GM06990 (cell line): Measurements from ENCODE around the gene PCOLCE2.

Experiments
- DNase-seq: peaks from one replicate; pipeline ENCODE4 v3.0.0-alpha.2; 2011; ENCODE audit not compliant: insufficient read length; ENCODE audit errors: extremely low read depth
- H3K27me3 ChIP-seq: replicated peaks from 2 replicates; pipeline ENCODE4 v1.6.0; 2011; ENCODE audit warnings: low read length; ENCODE audit not compliant: control insufficient read depth, insufficient read depth
- H3K36me3 ChIP-seq: 2 replicates; pipeline ENCODE4 v1.5.1; 2011; ENCODE audit warnings: low read length; ENCODE audit not compliant: control insufficient read depth, insufficient read depth
- H3K4me3 ChIP-seq: replicated peaks from 2 replicates; pipeline ENCODE4 v1.5.1; 2011; ENCODE audit warnings: low read depth, mild to moderate bottlenecking, control low read depth, low read length
- TF ChIP-seq, protein P1 (sequence below): IDR thresholded peaks from 2 replicates; pipeline ENCODE4 v1.5.1; 2011; ENCODE audit warnings: low read length, control low read depth, mild to moderate bottlenecking, inconsistent platforms; ENCODE audit not compliant: insufficient read depth, poor library complexity, severe bottlenecking

Gene PCOLCE2, protein sequence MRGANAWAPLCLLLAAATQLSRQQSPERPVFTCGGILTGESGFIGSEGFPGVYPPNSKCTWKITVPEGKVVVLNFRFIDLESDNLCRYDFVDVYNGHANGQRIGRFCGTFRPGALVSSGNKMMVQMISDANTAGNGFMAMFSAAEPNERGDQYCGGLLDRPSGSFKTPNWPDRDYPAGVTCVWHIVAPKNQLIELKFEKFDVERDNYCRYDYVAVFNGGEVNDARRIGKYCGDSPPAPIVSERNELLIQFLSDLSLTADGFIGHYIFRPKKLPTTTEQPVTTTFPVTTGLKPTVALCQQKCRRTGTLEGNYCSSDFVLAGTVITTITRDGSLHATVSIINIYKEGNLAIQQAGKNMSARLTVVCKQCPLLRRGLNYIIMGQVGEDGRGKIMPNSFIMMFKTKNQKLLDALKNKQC

DNA sequence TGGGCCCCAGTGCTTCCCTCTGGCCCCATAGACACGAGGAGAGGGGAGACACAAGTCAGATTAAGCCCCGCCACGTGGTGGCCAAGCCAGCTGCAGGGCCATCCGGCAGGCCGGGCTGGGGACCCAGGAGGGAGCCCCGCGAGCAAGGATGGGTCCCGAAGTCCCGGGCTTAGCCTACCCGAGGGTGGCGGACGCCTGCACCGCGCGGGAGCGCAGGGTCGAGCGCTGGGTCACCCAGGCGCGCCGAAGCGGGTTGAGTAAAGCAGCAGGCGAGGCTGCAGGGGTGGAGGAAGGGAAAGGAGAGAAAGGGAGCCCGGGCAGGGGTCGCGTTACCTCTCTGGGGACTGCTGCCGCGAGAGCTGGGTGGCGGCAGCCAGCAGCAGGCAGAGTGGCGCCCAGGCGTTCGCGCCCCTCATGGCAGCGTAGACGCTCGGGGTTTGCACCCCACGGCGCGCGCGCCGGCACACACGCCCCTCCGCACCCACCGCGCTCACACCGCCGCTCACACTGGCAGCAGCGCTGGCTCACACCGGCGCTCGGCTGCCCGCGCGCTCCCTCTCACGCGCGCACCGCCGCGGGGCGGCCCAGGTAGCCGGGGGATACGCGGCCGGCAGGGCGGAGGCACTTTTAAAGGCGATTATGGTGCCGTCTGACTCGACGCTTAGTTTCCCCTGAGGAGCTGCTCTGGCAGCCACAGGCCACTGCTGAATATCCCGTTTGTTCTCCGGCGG lies at the start of gene PCOLCE2:
Gene PCOLCE2 (minus strand): TSS at position 603 of the 731 bp plus-strand sequence. CDS start 187 bp downstream, at position 416.
- DNase-seq, result peak; percentile 26
- H3K4me3 ChIP-seq, result peak within 1 kb of the TSS; percentile 55
- TF ChIP-seq, protein P1, sequence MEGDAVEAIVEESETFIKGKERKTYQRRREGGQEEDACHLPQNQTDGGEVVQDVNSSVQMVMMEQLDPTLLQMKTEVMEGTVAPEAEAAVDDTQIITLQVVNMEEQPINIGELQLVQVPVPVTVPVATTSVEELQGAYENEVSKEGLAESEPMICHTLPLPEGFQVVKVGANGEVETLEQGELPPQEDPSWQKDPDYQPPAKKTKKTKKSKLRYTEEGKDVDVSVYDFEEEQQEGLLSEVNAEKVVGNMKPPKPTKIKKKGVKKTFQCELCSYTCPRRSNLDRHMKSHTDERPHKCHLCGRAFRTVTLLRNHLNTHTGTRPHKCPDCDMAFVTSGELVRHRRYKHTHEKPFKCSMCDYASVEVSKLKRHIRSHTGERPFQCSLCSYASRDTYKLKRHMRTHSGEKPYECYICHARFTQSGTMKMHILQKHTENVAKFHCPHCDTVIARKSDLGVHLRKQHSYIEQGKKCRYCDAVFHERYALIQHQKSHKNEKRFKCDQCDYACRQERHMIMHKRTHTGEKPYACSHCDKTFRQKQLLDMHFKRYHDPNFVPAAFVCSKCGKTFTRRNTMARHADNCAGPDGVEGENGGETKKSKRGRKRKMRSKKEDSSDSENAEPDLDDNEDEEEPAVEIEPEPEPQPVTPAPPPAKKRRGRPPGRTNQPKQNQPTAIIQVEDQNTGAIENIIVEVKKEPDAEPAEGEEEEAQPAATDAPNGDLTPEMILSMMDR, result no peak
- H3K27me3 ChIP-seq, result peaks cover 7% of the 10 kb centered on the region
- no peaks in the 10 kb centered on the region for H3K36me3 ChIP-seq

DNA sequence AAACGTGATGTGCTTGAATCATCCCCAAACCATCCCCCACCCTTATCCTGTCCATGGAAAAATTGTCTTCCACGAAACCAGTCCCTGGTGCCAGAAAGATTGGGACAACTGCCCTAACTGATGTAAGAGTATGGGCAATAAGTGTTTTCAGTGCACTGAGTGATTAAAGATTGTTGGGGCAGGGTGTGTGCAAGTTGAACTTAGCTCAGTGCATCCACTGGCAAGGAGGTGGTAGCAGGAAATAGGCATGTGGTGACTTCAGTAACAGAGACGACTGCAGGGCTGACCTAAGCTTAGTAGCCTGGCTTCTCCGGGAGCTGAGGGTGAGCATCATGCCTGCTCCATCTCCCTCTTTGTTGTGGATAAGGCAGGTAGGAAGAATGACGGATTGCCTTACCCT lies 47.1 kb upstream of the PCOLCE2 start:
- TF ChIP-seq, protein P1, result no peak
- Histone ChIP-seq H3K4me3 (no peak overlapping the region), H3K36me3 (no peaks in the 10 kb centered on the region), H3K27me3 (no peaks in the 10 kb centered on the region)
- no peak for DNase-seq

DNA sequence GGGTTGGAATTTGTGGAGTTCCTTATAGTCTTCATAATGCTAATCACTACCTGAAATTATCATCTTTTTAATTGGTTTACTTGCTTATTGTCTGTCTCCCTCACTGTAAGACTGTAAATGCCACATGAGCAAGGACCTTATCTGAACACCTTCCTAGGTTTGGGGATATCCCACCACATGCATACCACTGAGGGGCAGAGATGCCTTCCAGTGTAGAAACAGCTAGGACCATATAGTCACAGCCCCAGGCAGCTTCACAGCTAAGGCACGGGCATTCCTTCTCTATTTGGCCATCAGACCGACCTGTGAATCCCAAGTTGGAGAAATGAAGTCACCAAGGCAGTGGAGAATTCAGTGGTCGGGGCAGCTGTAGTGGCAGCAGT lies 46.0 kb upstream of the PCOLCE2 start:
- Histone ChIP-seq H3K4me3 (no peak overlapping the region), H3K27me3 (no peaks in the 10 kb centered on the region), H3K36me3 (no peaks in the 10 kb centered on the region)
- TF ChIP-seq, protein P1, result no peak
- DNase-seq, result no peak

DNA sequence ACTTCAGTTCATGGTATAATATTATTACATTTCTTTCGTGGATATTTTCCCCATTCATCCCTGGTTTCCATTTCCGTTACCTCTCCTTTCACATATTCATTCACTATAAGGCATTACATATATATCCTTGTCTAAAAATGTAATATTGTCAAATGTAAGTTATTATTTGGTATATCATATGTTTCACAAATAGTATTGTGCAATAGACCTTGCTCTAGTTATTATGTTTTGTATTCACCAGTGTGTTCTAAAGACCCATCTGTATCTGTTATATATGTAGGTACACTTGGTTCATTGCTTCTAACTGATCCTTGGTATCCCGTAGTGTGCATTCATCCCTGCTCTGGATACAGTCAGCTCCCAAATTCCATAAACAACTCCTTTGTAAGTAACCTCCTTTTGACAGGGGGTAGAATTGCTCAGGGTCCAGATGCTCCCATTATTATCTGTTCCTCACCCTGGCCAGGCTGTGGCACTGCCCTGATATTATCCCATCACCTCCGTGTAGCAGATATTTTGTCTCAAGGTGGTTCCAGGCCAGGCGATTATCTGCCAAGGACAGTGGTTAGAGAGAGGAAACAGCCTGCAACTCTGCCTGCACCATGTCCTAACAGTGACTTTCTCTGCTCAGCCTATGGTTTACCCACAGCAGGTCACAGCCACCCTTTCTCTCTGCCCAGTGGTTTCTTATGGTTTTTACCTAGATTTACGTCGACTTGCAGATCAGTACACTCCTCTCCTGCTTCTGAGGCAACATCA lies 45.4 kb upstream of the PCOLCE2 start:
- H3K4me3 ChIP-seq, result no peak overlapping the region
- TF ChIP-seq, protein P1, result no peak
- no peaks in the 10 kb centered on the region for H3K27me3 ChIP-seq
- H3K36me3 ChIP-seq, result no peaks in the 10 kb centered on the region
- no peak for DNase-seq

DNA sequence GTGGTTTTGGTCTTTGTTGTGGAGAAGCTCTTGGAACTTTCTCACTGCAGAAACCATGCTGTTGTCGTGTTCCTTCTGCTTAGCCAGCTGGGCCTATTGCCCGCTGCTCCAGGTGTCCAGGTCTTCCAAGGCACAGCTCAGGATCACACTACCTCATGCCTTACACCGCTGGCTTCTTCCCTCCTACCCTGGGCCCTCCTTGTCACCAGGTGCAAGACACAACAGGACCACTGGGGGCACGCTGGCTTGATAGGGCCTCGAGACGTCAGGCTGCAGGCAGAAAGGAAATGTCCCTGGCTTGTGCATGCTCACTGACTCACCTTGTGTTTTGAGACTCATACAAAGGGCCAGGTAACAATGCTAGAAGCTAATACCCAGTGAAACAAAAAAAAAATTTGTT lies 42.3 kb upstream of the PCOLCE2 start:
- TF ChIP-seq, protein P1, result peak; percentile 39
- Histone ChIP-seq H3K4me3 (no peak overlapping the region), H3K27me3 (no peaks in the 10 kb centered on the region), H3K36me3 (no peaks in the 10 kb centered on the region)
- DNase-seq, result no peak
